Activated T-helper 17 cell treated with anti-CD3 and anti-CD28 coated beads, Interleukin-2, amount 50 U/mL, for 72 hours (primary cell): ENCODE results near the gene FAM210A. TPM values are rescaled to one million over a fixed set of nuclear protein-coding genes. Genes with fewer than 3 reads are reported as not detected.
A peak's percentile ranks its signal among the peaks of the same experiment; 100 is the strongest.

ENCODE experiments used
- ATAC-seq: fragments of 150-1000 bp; cut with Tn5 transposase; replicated peaks from 2 replicates; pipeline ENCODE4 v1.10.0; 2021; ENCODE audit warnings: mild to moderate bottlenecking, moderate library complexity
- H3K27ac Mint-ChIP-seq: one replicate; pipeline ENCODE4 v1.8.0; 2022; ENCODE audit warnings: mixed read lengths
- H3K27me3 Mint-ChIP-seq: one replicate; pipeline ENCODE4 v1.8.0; 2022; ENCODE audit warnings: mixed read lengths
- H3K36me3 Mint-ChIP-seq: one replicate; pipeline ENCODE4 v1.8.0; 2022; ENCODE audit warnings: low read depth, mild to moderate bottlenecking, mixed read lengths
- H3K4me1 Mint-ChIP-seq: one replicate; pipeline ENCODE4 v1.8.0; 2022; ENCODE audit warnings: mixed read lengths
- H3K4me3 Mint-ChIP-seq: one replicate; pipeline ENCODE4 v1.8.0; 2022; ENCODE audit warnings: mild to moderate bottlenecking, mixed read lengths
- H3K9me3 Mint-ChIP-seq: one replicate; pipeline ENCODE4 v1.8.0; 2022; ENCODE audit warnings: mixed read lengths
- total RNA-seq, 2 donors: library from RNA; stranded (reverse); gene quantifications; one replicate each; pipeline ENCODE4 v1.2.3, GENCODE V29; 2022

Gene FAM210A
- total RNA-seq, 2 donors from 2014 or later: 58.8 to 101 TPM

- Mint-ChIP-seq H3K36me3 (no peaks in the 10 kb centered on the region), H3K27me3 (no peaks in the 10 kb centered on the region), H3K27ac (peak overlapping the region; percentile 55), H3K9me3 (no peaks in the 10 kb centered on the region), H3K4me3 (peak overlapping the region; percentile 79), H3K4me1 (peaks cover 59% of the 10 kb centered on the region)
- ATAC-seq: no peak
Measured at GRCh38 chr18:13616525-13617035, 109.8 kb downstream of the FAM210A start.

GRCh38 chr18:13616041-13616440 is 110.3 kb downstream of the FAM210A start:
- no peak for ATAC-seq
- H3K27ac Mint-ChIP-seq: peak overlapping the region; percentile 55
- H3K4me1 Mint-ChIP-seq: peaks cover 64% of the 10 kb centered on the region
- H3K36me3 Mint-ChIP-seq: no peaks in the 10 kb centered on the region
- H3K9me3 Mint-ChIP-seq: no peaks in the 10 kb centered on the region
- peak overlapping the region; percentile 79 for H3K4me3 Mint-ChIP-seq
- H3K27me3 Mint-ChIP-seq: no peaks in the 10 kb centered on the region

- H3K4me3 Mint-ChIP-seq: peak overlapping the region; percentile 79
- H3K27me3 Mint-ChIP-seq: no peaks in the 10 kb centered on the region
- ATAC-seq: peak; percentile 47
- peaks cover 67% of the 10 kb centered on the region for H3K4me1 Mint-ChIP-seq
- no peaks in the 10 kb centered on the region for H3K36me3 Mint-ChIP-seq
- H3K27ac Mint-ChIP-seq: peak overlapping the region; percentile 55
- no peaks in the 10 kb centered on the region for H3K9me3 Mint-ChIP-seq
Measured at GRCh38 chr18:13615432-13615861, 110.9 kb downstream of the FAM210A start.

GRCh38 chr18:13614641-13615288 is 111.6 kb downstream of the FAM210A start:
- Mint-ChIP-seq H3K27me3 (no peaks in the 10 kb centered on the region), H3K4me1 (peaks cover 67% of the 10 kb centered on the region)
- ATAC-seq: peak; percentile 8

GRCh38 chr18:13613591-13614501 is 112.5 kb downstream of the FAM210A start:
- Mint-ChIP-seq H3K9me3 (no peaks in the 10 kb centered on the region), H3K27me3 (no peaks in the 10 kb centered on the region), H3K36me3 (no peaks in the 10 kb centered on the region), H3K27ac (peak overlapping the region; percentile 55), H3K4me1 (peaks cover 72% of the 10 kb centered on the region), H3K4me3 (peak overlapping the region; percentile 79)
- no peak for ATAC-seq

More at GRCh38 chr18:13614641-13615288, 111.6 kb downstream of the FAM210A start:
- Mint-ChIP-seq H3K36me3 (no peaks in the 10 kb centered on the region), H3K27ac (peak overlapping the region; percentile 55), H3K9me3 (no peaks in the 10 kb centered on the region), H3K4me3 (peak overlapping the region; percentile 79)

Other genes starting within 250 kb of the FAM210A start
- gene RNMT, start 115 bp upstream of the FAM210A start, total RNA-seq: 100 to 1,000 TPM in 1 of 2 donors, 10 to 100 TPM in 1; 56.8 to 115 TPM
- gene MC5R, start 97.6 kb upstream of the FAM210A start, total RNA-seq: not detected
- not detected for gene MC2R, start 189.0 kb upstream of the FAM210A start, total RNA-seq